Measurements from ENCODE around the gene UBE3C.
"Not testable (repeated sequence)": the region's sequence is repeated elsewhere in the genome, so short reads cannot be mapped to it uniquely, and the experiment has no call there.

Gene UBE3C

DNA sequence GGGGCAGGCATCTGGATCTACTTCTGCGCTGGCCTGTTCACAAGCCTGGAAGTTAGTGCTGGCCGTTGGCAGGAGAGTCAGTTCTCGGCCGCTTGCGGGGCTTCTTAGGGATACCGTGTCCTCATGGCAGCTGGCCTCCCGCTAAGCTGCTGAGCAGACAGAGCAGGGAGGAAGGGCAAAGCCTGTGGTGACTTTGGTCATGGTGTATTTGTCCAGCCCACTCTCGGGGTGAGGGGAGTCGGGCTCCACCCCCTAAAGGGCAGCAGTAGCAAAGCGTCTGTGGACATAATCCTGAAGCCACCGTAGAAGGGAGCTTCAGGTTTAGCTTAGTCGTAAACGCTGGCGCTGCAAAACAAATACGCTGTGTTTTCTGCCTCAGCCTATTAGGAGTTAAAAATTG lies 12.2 kb downstream of the UBE3C start:
- ChIA-PET CTCF (interaction anchor here (1.0 to 2.2 kb wide), 4 partner anchors 13 to 99 kb away, joined by 3 to 7 read pairs (median 4); no protein-coding TSS in a partner anchor), POLR2A (no interaction called here)
- no peak for DNase-seq (ENCODE audit: extremely low spot score)
- TF ChIP-seq, protein P1, sequence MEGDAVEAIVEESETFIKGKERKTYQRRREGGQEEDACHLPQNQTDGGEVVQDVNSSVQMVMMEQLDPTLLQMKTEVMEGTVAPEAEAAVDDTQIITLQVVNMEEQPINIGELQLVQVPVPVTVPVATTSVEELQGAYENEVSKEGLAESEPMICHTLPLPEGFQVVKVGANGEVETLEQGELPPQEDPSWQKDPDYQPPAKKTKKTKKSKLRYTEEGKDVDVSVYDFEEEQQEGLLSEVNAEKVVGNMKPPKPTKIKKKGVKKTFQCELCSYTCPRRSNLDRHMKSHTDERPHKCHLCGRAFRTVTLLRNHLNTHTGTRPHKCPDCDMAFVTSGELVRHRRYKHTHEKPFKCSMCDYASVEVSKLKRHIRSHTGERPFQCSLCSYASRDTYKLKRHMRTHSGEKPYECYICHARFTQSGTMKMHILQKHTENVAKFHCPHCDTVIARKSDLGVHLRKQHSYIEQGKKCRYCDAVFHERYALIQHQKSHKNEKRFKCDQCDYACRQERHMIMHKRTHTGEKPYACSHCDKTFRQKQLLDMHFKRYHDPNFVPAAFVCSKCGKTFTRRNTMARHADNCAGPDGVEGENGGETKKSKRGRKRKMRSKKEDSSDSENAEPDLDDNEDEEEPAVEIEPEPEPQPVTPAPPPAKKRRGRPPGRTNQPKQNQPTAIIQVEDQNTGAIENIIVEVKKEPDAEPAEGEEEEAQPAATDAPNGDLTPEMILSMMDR (IDR thresholded peaks at IDR 0.05; ENCODE audit: control extremely low read depth, extremely low read depth, low read depth, missing control alignments) = no peak

- ChIA-PET CTCF (interaction anchor here (1.0 to 2.2 kb wide), 5 partner anchors 9 to 72 kb away, joined by 3 to 7 read pairs (median 4); no protein-coding TSS in a partner anchor), POLR2A (interaction anchor here (0.6 kb wide), 1 partner anchor 153 kb away, joined by 3 read pairs; no protein-coding TSS in a partner anchor)
- no peak for DNase-seq (ENCODE audit: extremely low spot score)
- TF ChIP-seq, protein P1 (IDR thresholded peaks at IDR 0.05; ENCODE audit: control extremely low read depth, extremely low read depth, low read depth, missing control alignments) = no peak
Measured at GRCh38 chr7:157151626-157152339, 13.1 kb downstream of the UBE3C start.

DNA sequence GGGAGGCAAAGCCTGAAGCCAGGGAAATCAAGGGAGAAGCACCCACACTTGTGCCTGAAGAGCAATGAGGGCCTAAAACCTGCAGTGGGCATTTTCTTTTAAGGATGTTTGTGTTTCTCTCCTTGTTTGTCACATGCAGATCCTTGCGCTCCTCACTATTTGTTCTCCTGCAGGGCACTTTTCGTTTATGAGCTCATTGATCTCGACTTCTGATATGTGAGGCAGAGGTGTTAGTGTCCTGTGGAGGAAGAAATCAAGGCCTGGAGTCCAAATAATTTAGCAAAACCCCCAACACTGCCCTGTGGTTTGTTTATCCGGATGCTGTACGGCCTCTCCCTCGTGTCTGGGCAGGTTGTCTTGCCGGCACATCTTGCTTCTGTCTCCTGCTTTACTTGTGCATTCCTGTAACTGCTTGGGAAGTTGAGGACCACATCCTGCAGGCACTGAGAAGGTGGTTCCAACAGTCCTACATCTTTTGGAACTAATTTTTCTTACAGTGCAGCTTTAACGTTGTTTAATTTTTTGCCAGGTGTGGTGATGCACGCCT lies 13.7 kb downstream of the UBE3C start:
- DNase-seq (ENCODE audit: extremely low spot score) = no peak
- CTCF ChIA-PET = interaction anchor here (1.0 to 2.2 kb wide), 3 partner anchors 10 to 72 kb away, joined by 3 to 7 read pairs (median 7); no protein-coding TSS in a partner anchor
- POLR2A ChIA-PET = interaction anchor here (0.5 to 0.6 kb wide), 2 partner anchors 154 to 268 kb away, joined by 3 to 5 read pairs; no protein-coding TSS in a partner anchor
- TF ChIP-seq, protein P1 (IDR thresholded peaks at IDR 0.05; ENCODE audit: control extremely low read depth, extremely low read depth, low read depth, missing control alignments) = no peak

DNA sequence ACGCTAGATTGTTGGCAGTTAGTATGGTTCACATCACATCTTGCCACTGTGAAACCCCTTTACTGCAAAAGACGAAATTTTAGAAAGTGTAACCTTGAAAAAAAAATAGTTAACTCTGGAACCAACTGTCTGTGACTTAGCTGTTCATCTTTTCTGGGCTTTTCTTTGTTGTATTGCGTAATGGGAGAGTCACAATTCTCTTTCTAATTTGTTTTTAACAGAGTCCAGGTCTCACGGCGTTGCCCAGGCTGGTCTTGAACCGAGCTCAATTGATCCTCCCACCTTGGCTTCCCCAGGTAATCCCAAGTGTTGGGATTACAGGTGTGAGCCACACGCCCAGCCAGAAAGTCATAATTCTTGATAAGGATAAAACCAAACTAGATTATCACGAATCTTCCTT lies 14.5 kb downstream of the UBE3C start:
- CTCF ChIA-PET = interaction anchor here (1.7 kb wide), 1 partner anchor 11 kb away, joined by 7 read pairs; no protein-coding TSS in a partner anchor
- POLR2A ChIA-PET = no interaction called here
- TF ChIP-seq, protein P1 (IDR thresholded peaks at IDR 0.05; ENCODE audit: control extremely low read depth, extremely low read depth, low read depth, missing control alignments) = no peak
- no peak for DNase-seq (ENCODE audit: extremely low spot score)

DNA sequence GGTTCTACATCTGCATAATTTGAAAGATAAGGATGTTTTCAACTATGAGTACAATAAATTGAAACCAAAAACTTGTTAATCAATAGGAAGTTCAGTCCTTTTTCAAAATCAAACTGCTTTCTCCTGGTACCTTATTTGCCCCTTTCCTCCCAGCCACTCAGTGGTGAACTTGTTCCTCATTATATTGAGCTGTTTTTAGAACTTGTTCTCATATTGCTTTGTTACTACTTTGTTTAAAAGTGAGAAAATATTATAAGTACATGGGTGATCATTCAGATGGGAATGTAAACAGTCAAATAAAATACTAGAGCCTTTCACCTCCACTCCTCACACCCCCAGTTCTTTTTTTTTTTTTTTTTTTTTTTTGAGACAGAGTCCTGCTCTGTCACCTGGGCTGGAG lies 17.2 kb downstream of the UBE3C start:
- no peak for DNase-seq (ENCODE audit: extremely low spot score)
- ChIA-PET CTCF (interaction anchor here (1.4 to 3.1 kb wide), 2 partner anchors 11 to 14 kb away, joined by 6 to 10 read pairs; no protein-coding TSS in a partner anchor), POLR2A (no interaction called here)
- TF ChIP-seq, protein P1 (IDR thresholded peaks at IDR 0.05; ENCODE audit: control extremely low read depth, extremely low read depth, low read depth, missing control alignments) = no peak

DNA sequence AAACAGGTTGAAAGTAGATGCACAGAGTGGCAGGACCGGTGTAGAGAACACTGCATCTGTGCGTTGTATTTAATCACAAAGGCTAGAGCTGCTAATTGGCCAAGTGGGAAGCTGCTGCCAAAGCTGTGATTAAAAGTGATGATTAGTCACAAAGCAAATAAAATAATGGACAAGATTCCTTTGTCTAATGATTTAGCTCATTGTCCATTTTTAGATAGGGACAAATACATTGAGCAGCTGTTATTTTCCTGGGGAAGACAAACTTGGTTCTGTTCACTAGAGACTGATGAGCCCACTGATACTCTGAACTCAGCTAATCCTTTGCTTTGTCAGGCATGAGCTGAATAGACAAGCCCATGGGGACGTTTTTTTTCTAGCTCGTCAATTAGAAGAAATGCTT lies 19.7 kb downstream of the UBE3C start:
- no peak for DNase-seq (ENCODE audit: extremely low spot score)
- ChIA-PET POLR2A (no interaction called here), CTCF (interaction anchor here (1.0 to 1.9 kb wide), 4 partner anchors 11 to 34 kb away, joined by 3 to 5 read pairs (median 4); no protein-coding TSS in a partner anchor)
- TF ChIP-seq, protein P1 (IDR thresholded peaks at IDR 0.05; ENCODE audit: control extremely low read depth, extremely low read depth, low read depth, missing control alignments) = no peak

GRCh38 chr7:157159537-157159936 lies 20.8 kb downstream of the UBE3C start:
- POLR2A ChIA-PET; DNase-seq (ENCODE audit: extremely low spot score): not testable (repeated sequence)
- CTCF ChIA-PET = interaction anchor here (1.4 kb wide), 1 partner anchor 13 kb away, joined by 4 read pairs; no protein-coding TSS in a partner anchor
